ENCODE results near the gene ZNF550. TPM values are rescaled to one million over a fixed set of nuclear protein-coding genes. Genes with fewer than 3 reads are reported as not detected.

ZNF550 gene
- total RNA-seq, 4 donors from 2014 or later, result 4.8 to 5.7 (median 5.2) TPM

DNA sequence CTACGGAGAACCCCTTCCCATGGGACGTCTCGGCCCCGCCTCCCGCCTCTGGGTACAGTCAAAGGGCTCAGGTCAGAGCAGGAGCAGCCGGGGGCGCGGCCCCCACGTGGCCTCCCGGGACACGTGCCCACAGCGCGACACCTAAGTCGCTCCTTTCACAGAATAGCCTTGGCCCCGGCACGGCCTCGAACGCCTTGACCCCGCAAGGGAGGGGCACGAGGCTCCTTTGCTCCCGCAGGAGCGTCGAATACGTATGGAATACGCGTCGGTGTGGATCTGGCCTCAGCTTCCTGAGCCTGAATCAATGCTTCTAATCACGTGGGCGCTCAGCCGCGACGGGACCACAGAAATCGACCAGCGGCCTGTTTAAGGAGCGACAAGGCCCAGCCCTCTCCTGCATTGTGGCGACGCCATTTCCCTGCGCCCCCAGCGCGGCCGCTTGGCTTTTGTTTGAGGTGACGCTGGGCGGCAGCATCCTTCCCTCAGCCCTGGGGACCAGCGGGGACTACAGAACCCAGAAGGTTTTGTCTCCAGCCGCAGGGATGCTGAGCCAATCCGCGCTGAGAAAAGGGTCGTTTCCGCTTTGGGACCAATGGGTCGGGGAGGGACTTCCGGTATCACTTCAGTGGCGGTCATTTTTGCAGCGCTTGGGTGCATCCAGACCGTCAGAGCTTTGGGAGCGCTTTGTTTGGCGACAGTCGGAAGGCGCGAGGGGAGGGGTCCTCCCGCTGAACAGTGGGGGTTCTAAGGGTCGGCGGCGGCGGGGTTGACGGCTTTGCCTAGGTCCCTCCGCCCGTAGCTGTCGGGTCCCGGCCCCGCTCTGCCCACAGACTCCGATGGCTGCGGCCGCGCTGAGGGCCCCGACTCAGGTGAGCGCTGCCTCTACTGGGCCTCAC is 24.1 kb upstream of the ZNF550 start, which contains the start of gene ZIK1:
TSS of gene ZIK1 (plus strand) at position 625 of the 896 bp plus-strand sequence. CDS start at position 837, 212 bp downstream.
- Histone ChIP-seq H3K4me1 (peaks cover 0 to 24% (median 13%) of the 10 kb centered on the region in 3 donors), H3K36me3 (peaks cover 0 to 38% of the 10 kb centered on the region in 2 donors), H3K27me3 (no peaks in the 10 kb centered on the region), H3K4me3 (peak within 1 kb of the TSS; percentile 53 to 71), H3K27ac (peak within 1 kb of the TSS in 3 of 4 donors; percentile 52 to 66 (median 64)), H3K9me3 (peaks cover 0 to 46% (median 4%) of the 10 kb centered on the region in 3 donors)
- 0% methylated on average over 1 of the region's 76 CpGs; no CpG with 5 or more reads in 1 of the 2 donors for WGBS, 2 donors (ENCODE audit: low coverage in 1 of 2)
- ATAC-seq, result peak; percentile 93
- TF ChIP-seq POLR2A (IDR thresholded peaks at IDR 0.05), result peak in 1 of 2 donors; percentile 5
- TF ChIP-seq, protein P1, sequence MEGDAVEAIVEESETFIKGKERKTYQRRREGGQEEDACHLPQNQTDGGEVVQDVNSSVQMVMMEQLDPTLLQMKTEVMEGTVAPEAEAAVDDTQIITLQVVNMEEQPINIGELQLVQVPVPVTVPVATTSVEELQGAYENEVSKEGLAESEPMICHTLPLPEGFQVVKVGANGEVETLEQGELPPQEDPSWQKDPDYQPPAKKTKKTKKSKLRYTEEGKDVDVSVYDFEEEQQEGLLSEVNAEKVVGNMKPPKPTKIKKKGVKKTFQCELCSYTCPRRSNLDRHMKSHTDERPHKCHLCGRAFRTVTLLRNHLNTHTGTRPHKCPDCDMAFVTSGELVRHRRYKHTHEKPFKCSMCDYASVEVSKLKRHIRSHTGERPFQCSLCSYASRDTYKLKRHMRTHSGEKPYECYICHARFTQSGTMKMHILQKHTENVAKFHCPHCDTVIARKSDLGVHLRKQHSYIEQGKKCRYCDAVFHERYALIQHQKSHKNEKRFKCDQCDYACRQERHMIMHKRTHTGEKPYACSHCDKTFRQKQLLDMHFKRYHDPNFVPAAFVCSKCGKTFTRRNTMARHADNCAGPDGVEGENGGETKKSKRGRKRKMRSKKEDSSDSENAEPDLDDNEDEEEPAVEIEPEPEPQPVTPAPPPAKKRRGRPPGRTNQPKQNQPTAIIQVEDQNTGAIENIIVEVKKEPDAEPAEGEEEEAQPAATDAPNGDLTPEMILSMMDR (IDR thresholded peaks at IDR 0.05), result peak in 1 of 4 experiments; percentile 36
- TF ChIP-seq POLR2AphosphoS5 (IDR thresholded peaks at IDR 0.05), result no peak
- TF ChIP-seq EP300 (IDR thresholded peaks at IDR 0.05), result no peak

GRCh38 chr19:57583104-57583520 is 23.4 kb upstream of the ZNF550 start:
- Histone ChIP-seq H3K27ac (peak overlapping the region in 1 of 4 donors; percentile 66), H3K4me3 (peak overlapping the region; percentile 53 to 71), H3K36me3 (peaks cover 0 to 32% of the 10 kb centered on the region in 2 donors), H3K27me3 (no peaks in the 10 kb centered on the region), H3K9me3 (peaks cover 0 to 40% (median 2%) of the 10 kb centered on the region in 3 donors), H3K4me1 (peaks cover 0 to 27% (median 13%) of the 10 kb centered on the region in 3 donors)
- TF ChIP-seq EP300 (IDR thresholded peaks at IDR 0.05) (no peak), POLR2AphosphoS5 (IDR thresholded peaks at IDR 0.05) (no peak), POLR2A (IDR thresholded peaks at IDR 0.05) (no peak)
- TF ChIP-seq, protein P1 (IDR thresholded peaks at IDR 0.05), result no peak
- no peak for ATAC-seq
- no CpG with 5 or more reads among the region's 21 CpGs for WGBS, 2 donors (ENCODE audit: low coverage in 1 of 2)

DNA sequence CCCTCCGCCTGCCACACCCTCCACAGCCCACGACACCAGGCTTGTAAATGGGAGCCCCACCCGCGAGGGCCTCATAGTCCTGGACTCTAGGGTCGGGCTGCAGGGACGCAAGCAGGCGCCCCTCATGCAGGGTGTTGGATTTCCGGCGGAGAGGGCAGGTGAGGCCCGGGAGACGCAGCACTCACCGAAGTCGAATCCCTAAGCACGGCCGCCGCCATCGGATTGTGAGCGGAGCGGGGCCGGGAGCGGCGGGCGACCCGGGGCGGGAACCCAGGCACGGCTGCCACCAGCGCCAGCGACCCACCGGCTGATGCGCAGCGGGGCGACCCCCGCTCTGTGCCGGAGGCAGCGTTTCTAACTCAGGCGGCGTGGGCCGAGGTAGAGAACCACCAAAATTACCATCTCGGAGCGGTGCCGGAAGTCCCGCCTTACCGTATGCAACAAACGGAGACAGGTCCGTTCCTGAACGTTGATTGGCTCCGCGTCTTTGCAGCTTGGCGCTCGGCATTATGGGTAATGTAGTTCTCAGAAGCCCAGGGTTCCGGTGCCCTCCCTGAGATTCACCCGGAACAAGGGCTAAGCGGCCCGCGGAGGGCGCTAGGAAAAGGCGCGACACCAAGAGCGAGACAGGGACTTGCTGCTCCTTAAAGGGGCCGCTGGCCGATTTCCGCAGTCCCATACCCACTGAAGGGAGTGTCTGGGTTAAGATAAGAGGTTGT is 19.0 kb upstream of the ZNF550 start, which contains the start of gene ZNF416:
TSS of gene ZNF416 (minus strand) at position 425 of the 719 bp plus-strand sequence. CDS start at position 218, 207 bp downstream.
- Histone ChIP-seq H3K9me3 (peaks cover 0 to 45% (median 10%) of the 10 kb centered on the region in 3 donors), H3K4me1 (peaks cover 0 to 23% (median 12%) of the 10 kb centered on the region in 3 donors), H3K4me3 (peak within 1 kb of the TSS; percentile 66 to 68), H3K36me3 (peaks cover 0 to 34% of the 10 kb centered on the region in 2 donors), H3K27me3 (no peaks in the 10 kb centered on the region), H3K27ac (peak within 1 kb of the TSS in 3 of 4 donors; percentile 76 to 81 (median 80))
- TF ChIP-seq, protein P1 (IDR thresholded peaks at IDR 0.05), result peak in 1 of 4 experiments; percentile 40
- TF ChIP-seq POLR2A (IDR thresholded peaks at IDR 0.05) (no peak), POLR2AphosphoS5 (IDR thresholded peaks at IDR 0.05) (peak; percentile 37)
- 4% methylated on average over 8 of the region's 62 CpGs; no CpG with 5 or more reads in 1 of the 2 donors for WGBS, 2 donors (ENCODE audit: low coverage in 1 of 2)
- ATAC-seq, result peak; percentile 100

GRCh38 chr19:57576661-57577060 is 17.0 kb upstream of the ZNF550 start:
- Histone ChIP-seq H3K36me3 (peaks cover 0 to 54% of the 10 kb centered on the region in 2 donors), H3K27ac (no peak overlapping the region), H3K4me3 (no peak overlapping the region), H3K27me3 (no peaks in the 10 kb centered on the region), H3K4me1 (peaks cover 0 to 16% (median 8%) of the 10 kb centered on the region in 3 donors), H3K9me3 (peaks cover 0 to 59% (median 10%) of the 10 kb centered on the region in 3 donors)
- TF ChIP-seq POLR2A (IDR thresholded peaks at IDR 0.05), result no peak
- no peak for TF ChIP-seq EP300 (IDR thresholded peaks at IDR 0.05)
- no peak for TF ChIP-seq POLR2AphosphoS5 (IDR thresholded peaks at IDR 0.05)
- TF ChIP-seq, protein P1 (IDR thresholded peaks at IDR 0.05), result no peak
- ATAC-seq, result no peak
